GM20431 (cell line): ENCODE data around the gene CPA1.

Experiments used
- in situ Hi-C: fragments of 300-500 bp; cut with MseI, MboI; formaldehyde crosslinking; loops from one replicate; pipeline ENCODE4 v1.15.0; 2020; ENCODE audit warnings: low sequenced_read_pairs; ENCODE audit not compliant: unreplicated experiment

Gene CPA1

GRCh38 chr7:130388671-130389070, 8.4 kb downstream of the CPA1 start:
- in situ Hi-C loops = no loop called here

DNA sequence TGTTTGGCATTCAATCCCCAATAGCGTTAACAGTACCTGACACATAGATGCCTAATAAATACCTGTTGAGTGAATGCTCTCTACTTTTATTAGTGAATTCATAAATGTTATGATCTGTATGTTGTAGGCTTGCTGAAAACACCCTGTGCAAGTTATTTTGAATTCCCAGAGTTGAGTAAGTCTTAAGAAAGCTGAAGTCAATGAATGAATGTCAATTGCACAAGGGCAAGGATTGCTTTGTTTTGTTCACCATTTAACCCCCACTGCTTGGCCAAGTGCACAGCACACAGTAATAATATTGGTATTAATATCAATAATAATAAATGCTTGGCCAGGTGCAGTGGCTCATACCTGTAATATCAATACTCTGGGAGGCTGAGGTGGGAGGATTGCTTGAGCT, 10.2 kb downstream of the CPA1 start:
- in situ Hi-C loops = no loop called here

DNA sequence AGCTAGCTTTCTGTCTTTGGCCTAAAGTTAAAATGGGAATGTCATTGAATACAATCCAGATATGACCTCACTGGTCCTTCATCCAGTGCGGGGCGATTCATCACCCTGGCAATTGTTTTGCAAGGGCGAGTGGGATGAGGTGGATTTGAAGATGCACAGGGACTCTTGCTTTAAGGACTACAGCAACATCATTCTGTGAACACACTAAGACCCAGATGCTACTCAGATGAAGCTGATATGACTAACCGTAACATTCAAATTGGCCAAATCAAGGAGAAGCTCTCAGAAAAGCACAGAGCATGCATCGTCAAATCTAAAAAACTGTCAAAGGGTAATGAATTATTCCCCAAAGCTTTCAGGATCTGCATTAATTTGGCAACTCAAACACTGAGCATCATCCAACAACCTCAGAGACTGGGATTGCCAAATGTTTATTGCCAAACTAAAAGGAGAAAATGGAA, 12.8 kb downstream of the CPA1 start:
- in situ Hi-C loops = no loop called here

DNA sequence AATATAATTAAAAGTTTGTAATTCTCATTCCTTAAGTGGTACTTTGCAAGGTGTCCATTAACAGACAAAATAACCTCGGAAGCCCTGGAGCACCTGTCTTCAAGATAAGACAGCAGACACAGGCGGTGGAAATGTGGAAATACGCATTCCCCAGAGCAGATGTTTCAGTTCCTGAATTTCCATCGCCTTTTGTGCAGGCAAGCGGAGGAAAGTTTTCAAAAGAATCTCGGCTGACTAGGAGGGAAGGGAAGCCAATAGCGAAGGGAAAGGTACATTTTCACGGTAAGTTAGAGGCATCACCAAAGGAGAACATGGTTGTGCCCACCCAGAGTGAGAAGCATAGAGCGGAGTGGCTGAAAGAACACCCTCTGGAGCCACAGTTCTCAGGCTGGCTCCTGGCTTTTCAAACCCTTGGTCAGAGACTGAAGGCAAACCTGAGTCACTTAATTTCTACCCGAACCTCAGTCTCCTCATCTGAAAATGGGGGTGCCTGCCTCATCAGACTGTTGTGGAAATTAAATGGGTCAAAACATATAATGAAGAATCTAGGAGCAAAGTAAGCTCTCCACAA, 13.6 kb downstream of the CPA1 start:
- in situ Hi-C loops = no loop called here

- in situ Hi-C loops = no loop called here
Measured at GRCh38 chr7:130394421-130395195, 14.3 kb downstream of the CPA1 start.

DNA sequence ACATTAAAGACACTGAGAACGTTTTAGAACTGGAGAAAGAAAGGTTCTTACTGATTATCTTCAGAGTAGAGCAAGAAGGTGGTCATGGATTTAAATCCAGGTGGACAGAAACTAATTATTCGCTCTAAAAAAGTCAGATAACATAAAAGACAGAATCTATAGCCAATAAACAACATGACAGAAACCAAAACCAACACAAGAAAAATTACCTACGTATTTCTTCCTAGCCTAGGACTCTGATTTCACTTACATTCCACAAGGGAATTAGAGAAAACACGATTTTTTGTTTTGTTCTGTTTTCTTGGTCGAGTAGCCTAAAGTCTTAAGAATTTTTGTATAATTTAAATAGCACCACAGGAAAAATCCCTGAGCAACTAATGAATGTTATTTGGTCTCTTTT, 15.1 kb downstream of the CPA1 start:
- in situ Hi-C loops = no loop called here

- in situ Hi-C loops = no loop called here
Measured at GRCh38 chr7:130396109-130396508, 15.8 kb downstream of the CPA1 start.

DNA sequence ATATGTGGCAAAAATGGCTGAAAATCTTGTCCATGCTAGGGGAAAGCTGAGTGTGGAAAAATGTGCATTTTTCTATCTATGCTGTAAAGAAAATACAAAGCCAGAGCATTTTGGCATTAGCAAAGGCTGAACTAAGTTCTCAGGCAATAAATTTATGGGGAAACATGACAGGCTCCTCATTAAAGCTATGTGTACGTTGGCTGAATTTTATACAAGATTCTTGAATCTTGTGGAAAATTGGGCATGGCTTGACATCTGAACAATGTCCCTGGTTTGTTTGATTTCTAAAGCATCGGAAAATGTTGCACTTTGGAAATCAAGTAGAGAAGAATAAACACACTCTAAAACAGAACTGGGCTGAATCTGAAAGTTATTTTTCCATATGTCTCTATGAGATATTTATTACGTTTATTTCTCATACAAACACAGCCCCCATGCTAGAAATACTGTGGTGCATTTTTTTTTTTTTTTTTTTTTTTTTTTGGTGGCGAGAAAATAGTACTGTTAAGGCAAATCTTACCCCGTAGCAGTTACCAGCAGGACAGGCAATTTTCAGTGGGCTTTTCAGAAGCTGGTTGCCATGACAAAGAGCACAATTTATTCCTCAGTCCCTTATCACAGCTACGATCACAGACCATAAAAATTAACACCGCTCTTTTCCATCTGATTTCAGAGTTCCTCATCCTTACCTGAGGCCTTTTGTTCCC, 16.9 kb downstream of the CPA1 start:
- in situ Hi-C loops = no loop called here

GRCh38 chr7:130397758-130398073, 17.4 kb downstream of the CPA1 start:
- in situ Hi-C loops = no loop called here

GRCh38 chr7:130398526-130399090, 18.3 kb downstream of the CPA1 start:
- in situ Hi-C loops = no loop called here

DNA sequence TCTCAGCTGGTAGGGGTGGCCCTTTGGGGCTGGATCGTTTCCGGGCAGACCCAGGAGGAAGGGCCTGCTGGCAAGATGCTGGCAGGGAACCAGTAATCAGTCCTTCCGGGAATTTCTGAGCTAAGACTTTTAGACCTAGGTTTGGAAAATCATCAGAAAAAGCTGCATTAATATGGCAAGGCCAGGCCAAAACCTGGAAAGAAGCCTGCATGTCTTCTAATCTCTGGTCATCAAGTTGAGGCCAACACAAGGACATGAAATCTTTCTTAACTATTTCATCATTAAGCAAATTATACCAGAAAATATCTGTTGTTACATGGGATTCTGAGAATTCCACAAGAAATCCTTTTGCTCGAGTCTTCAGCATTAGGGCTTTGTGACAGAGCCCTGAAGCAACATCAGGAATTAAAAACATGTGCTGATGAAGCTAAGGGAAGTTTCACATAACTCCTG, 19.9 kb downstream of the CPA1 start:
- in situ Hi-C loops = no loop called here

GRCh38 chr7:130401101-130401500, 20.8 kb downstream of the CPA1 start:
- in situ Hi-C loops = no loop called here

DNA sequence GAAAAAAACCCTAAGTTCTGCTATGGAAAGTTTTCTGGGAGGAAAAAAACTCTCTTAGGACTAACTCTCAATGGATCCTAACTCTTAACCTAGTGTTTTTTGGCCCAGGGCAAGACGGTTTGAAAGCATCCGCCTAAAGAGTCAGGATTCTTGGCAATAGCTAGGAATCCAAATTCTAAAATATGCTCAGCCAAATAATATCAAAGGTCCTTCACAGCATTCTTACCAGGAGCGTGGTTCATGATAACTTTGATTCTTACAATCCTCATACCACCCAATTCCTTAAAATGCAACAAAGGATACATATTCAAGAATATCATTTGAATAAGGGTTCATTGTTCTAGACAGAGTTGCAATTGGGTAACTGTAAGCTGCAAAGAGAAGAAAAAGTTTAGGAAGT, 21.3 kb downstream of the CPA1 start:
- in situ Hi-C loops = no loop called here

- in situ Hi-C loops = no loop called here
Measured at GRCh38 chr7:130405003-130405402, 24.7 kb downstream of the CPA1 start.

- in situ Hi-C loops = no loop called here
Measured at GRCh38 chr7:130409067-130409711, 28.9 kb downstream of the CPA1 start.

- in situ Hi-C loops = no loop called here
Measured at GRCh38 chr7:130409712-130410072, 29.4 kb downstream of the CPA1 start.

DNA sequence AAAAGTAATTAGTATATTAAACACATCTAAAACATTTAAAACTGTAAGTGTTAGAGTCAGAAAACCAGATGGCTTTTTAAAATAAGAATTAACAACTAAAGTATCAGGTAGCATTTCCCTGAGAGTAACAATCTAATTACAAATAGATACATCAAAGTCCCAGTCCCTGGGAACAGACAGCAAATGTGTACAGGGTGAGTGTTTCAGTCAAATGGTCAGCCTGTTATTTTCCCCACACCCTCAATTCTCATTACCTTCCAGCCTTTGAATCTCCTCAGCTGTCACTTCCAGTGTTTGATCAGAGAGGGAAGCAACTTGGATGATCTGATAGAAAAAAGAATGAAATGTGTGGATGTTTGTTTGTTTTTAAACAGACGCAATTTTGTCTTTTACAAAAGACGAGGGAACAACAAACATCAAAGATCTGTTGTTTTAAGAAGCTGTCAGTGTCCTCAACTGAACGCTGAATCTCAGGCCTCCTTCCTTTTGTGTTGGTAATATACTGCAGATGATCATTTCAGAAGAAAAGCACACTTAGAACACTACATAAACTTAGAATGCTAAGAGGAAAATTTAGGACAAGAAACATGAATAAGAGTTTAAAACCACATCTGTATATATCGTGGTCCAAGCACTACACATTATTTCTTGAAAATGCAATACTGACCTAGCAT, 30.7 kb downstream of the CPA1 start:
- in situ Hi-C loops = no loop called here

GRCh38 chr7:130413201-130413600, 32.9 kb downstream of the CPA1 start:
- in situ Hi-C loops = no loop called here

DNA sequence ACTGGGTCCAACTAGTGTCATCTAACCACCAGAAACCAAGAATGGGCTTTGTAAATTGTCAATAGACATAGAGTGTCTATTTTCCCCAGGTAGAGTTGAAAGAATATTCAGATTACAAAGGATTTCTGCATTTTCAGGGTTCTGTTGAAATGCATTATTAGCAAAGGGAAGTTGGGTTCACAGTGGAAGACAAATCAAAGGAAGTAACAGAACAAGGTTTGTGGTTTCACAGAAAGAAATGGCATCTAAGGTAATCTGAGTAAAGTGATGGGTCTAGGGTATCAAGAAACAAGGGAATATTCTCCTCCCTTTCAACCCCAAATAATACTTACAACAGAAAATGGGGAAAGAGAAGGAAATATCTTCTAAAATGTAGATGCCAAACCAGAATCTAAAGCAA, 34.7 kb downstream of the CPA1 start:
- in situ Hi-C loops = no loop called here

DNA sequence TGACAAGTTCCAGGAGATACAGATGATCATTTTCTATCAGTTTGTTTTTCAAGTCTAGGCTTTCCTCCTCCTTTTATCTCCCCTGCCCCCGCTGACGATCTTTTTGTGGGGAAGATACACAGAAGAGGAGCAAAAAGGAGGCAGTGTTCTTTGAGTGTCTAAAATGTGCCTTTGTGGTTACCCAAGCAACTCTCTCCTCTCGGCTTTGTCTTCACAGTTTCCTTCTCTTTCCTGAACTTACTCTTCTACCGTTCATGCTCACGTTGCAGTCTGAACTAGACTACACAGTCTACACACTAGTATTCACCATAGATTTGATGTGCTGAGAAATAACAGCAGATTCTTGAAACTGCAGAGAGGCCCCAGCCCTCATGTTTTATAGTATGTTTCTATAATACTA, 36.9 kb downstream of the CPA1 start:
- in situ Hi-C loops = no loop called here
